Esophagus mucosa (tissue), 1 donor: Measurements from ENCODE around the gene ACTN3. TPM values are rescaled to one million over a fixed set of nuclear protein-coding genes. Genes with fewer than 3 reads are reported as not detected.
A peak's percentile ranks its signal among the peaks of the same experiment; 100 is the strongest.
"Not testable (repeated sequence)": the region's sequence is repeated elsewhere in the genome, so short reads cannot be mapped to it uniquely, and the experiment has no call there.

Source experiments
- ATAC-seq: fragments of 200-7000 bp; cut with Tn5 transposase; one replicate; pipeline ENCODE4 v1.9.1; 2020
- total RNA-seq: library from RNA; stranded (reverse); gene quantifications from one replicate; pipeline ENCODE4 v1.2.4, GENCODE V29; 2023
- donor health status: DM: yes; HTN: yes; CAD: no.

The ACTN3 gene
- total RNA-seq, 1 donor from 2014 or later, result 0.44 TPM

GRCh38 chr11:66600631-66601233 is 54.0 kb downstream of the ACTN3 start:
- ATAC-seq, result no peak

DNA sequence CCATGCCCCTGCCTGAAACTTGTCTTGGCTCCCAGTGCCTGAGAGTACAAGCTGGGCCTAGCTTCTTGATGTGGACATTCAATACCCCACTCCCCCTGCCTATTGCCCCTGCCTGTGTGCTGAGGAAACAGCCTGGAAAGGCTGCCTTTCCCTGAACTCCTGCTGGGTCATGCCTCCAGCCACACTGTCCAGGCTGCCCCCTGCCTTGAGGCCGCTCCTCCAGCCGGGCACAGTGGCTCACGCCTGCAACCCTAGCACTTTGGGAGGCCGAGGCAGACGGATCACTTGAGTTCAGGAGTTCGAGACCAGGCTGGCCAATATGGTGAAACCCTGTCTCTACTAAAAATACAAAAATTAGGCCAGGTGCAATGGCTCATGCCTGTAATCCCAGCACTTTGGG is 56.4 kb downstream of the ACTN3 start:
- ATAC-seq, result no peak

DNA sequence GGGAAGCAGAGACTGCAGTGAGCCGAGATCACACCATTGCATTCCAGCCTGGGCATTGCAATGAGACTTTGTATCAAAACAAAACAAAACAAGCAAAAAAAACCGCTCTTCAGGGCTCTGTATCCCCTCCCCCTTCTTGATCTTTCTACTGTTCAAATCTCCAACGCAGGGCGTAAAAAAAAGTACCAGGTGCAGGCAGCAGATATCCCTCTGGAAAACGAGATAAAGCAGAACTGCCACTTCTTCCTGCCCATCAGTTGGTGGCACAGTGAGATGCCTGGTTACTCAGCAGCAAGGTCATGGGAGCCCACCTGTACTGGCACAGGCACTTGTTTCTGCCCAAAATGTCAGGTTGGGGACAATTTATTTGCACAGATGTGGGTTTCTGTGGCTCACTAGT is 57.5 kb downstream of the ACTN3 start:
- ATAC-seq, result no peak

DNA sequence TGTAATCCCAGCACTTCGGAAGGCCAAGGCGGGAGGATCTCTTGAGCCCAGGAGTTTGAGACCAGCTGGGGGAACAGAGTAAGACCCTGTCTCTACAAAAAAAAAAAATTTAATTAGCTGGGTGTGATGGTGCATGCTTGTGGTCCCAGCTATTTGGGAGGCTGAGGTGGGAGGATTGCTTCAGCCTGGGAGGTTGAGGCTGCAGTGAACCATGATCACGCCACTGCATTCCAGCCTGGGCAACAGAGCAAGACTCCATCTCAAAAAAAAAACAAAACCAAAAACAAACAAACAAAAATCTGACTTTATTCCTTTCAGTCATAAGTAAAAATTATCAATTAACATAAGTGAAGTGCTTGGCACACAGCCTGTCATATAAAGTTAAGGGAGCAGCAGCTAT is 59.9 kb downstream of the ACTN3 start:
- ATAC-seq, result not testable (repeated sequence)

DNA sequence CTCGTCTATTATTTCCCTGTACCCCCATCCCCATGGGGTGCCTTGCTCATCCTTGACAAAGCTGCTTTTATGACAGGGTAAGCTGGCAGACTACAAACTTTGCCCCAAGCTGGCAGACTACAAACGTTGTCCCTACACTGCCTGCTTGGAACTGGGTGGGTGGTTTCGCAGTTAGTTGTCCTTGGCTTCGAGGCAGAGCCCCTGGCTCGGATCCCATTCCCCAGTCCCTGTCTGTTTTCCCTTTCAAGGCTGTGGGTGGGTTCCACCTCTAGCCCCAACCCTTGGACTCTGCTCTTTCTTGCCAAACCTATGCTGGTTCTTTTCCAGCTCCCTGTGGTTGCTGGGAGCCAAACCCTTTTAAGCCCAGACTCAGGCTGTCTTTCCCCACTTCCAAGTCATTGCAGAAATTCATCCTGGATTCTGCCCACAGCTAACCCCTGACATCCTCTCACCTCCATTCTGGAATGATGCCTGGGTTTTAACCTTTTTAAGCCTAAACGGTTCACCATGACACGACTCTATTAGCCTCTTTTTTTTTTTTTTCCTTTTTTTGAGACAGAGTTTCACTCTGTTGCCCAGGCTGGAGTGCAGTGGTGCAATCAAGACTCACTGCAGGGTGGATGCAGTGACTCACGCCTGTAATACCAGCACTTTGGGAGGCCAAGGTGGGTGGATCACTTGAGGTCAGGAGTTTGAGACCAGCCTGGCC is 60.6 kb downstream of the ACTN3 start:
- ATAC-seq, result peak; percentile 61

DNA sequence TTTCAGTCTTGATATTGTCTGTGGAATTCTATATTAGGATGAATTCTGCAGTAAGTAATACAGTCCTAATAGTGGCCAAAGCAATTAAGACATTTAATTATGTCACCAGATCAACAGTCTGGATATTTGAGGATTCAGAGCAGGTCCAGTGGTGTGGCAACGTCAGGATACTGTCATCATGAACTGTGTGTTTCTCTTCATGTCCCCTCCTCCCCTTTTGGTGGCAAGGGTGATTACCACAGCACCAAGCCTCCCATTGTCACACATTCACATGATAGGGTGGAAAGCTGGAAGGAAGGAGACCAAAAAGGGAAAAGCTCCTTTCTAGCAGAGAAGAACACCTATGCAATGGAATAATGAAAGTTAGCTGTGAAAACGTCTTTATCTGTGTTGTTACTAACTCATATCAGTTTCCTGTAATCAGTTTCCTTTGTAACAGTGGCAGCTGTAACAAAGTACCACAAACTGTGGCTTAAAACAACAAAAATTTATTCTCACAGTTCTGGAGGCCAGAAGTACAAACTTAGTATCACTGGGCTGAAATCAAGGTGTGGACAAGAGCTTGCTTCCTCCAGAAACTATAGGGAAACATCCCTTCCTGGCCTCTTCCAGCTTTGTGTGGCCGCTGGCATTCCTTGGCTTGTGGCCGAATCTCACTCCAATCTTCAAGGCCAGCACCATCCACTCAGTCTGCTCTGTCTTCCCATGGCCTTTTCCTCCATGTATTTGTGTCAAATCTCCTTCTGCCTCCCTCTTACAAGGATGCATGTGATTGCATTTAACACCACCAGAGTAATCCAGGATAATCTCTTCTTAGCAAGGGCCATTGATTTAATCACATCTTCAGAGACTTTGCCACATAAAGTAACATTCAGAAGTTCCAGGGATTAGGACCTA is 63.3 kb downstream of the ACTN3 start:
- ATAC-seq, result no peak

- no peak for ATAC-seq
These were observed 65.8 kb downstream of the ACTN3 start for GRCh38 chr11:66612458-66612857.

Other genes with a start within 250 kb of the ACTN3 start
- gene CD248, start 229.9 kb upstream of the ACTN3 start, total RNA-seq, result 4.0 TPM
- 23.1 TPM for gene RIN1, start 210.5 kb upstream of the ACTN3 start, total RNA-seq
- gene BRMS1, start 201.8 kb upstream of the ACTN3 start, total RNA-seq, result 31.8 TPM
- 3.5 TPM for gene B4GAT1, start 199.3 kb upstream of the ACTN3 start, total RNA-seq
- gene SLC29A2, start 175.1 kb upstream of the ACTN3 start, total RNA-seq, result 3.6 TPM
- not detected for gene NPAS4, start 125.9 kb upstream of the ACTN3 start, total RNA-seq
- gene MRPL11, start 108.1 kb upstream of the ACTN3 start, total RNA-seq, result 66.4 TPM
- 3.7 TPM for gene PELI3, start 80.0 kb upstream of the ACTN3 start, total RNA-seq
- 46.9 TPM for gene DPP3, start 66.5 kb upstream of the ACTN3 start, total RNA-seq
- 11.8 TPM for gene BBS1, start 36.3 kb upstream of the ACTN3 start, total RNA-seq
- 6.8 TPM for gene ZDHHC24, start 855 bp upstream of the ACTN3 start, total RNA-seq
- gene CTSF, start 21.7 kb downstream of the ACTN3 start, total RNA-seq, result 4.1 TPM
- gene CCDC87, start 46.2 kb downstream of the ACTN3 start, total RNA-seq, result 0.16 TPM
- 20.1 TPM for gene CCS, start 46.3 kb downstream of the ACTN3 start, total RNA-seq
- gene RBM14, start 69.7 kb downstream of the ACTN3 start, total RNA-seq, result 36.8 TPM
- gene RBM4, start 91.8 kb downstream of the ACTN3 start, total RNA-seq, result 84.7 TPM
- gene RBM4B, start 131.0 kb downstream of the ACTN3 start, total RNA-seq, result 10.2 TPM
- gene SPTBN2, start 182.3 kb downstream of the ACTN3 start, total RNA-seq, result 138 TPM